Occipital lobe (tissue), 2 donors: ENCODE data around the gene CLIC5. TPM values are rescaled to one million over a fixed set of nuclear protein-coding genes. Genes with fewer than 3 reads are reported as not detected.
A peak's percentile ranks its signal among the peaks of the same experiment; 100 is the strongest.

Experiments
- DNase-seq: peaks from one replicate; lab custom pipeline; 2025; lab: John Stamatoyannopoulos, UW
- total RNA-seq: library from RNA; depleted of rRNA; stranded (reverse); fragments of >200 nt; gene quantifications from one replicate; pipeline ENCODE4 v1.2.3, GENCODE V29; 2014

The CLIC5 gene
- total RNA-seq, 1 donor from 2014 or later, result 0.47 TPM

DNA sequence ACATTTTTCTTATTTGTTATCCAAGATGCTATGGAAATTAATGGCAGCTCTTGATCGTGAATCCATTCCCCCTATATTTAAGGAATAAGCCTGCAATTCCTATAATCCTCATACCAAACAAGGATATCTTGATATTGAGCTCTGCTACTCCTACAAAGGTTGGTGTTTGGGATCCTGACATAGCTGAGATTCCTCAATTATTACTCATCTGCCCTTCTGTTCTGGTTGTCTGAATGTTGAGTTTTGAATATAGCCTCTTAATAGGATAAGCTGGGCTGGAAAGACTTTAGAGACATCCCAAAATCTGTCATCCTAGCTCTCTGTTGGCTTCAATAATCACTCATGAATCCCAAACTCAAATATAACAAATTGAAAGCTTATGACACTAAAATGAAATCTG is 49.9 kb downstream of the CLIC5 start:
- DNase-seq, result no peak

DNA sequence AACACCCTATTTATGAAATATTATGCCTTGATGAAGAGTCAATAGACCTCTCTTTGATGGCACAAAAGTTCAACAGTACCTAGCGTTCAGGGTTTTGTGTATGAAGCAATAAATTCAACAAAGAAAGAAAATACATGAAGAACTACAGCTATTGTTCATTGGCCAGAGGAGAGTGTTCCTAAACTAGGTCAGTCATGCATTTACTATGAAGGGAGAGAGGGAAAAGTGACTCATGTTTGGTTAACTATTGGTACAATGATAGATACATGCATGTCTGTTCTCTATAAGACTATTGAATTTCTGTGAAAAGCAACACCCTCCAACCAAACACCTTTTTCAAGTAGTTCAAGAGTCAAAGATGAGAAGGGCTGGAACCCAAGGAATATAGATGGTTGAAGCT is 50.7 kb downstream of the CLIC5 start:
- no peak for DNase-seq

DNA sequence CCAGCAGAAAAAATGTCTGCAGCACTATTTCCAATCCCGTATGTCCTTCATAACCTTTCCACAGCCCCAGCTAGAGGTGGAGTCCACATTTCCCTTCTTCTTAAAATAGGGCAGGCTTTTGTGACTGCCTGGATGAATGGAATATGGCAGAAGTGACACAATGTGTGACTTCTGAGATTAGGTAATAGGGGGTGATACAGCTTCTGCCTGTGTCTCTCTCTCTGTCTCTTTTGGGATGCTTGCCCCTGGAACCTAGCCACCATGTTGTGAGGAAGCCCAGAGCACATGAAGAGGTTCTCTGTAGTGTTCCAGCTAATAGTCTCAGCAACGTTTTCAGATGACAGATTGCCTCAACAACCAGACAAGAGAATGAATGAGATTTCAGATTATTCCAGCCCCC is 51.4 kb downstream of the CLIC5 start:
- no peak for DNase-seq

DNA sequence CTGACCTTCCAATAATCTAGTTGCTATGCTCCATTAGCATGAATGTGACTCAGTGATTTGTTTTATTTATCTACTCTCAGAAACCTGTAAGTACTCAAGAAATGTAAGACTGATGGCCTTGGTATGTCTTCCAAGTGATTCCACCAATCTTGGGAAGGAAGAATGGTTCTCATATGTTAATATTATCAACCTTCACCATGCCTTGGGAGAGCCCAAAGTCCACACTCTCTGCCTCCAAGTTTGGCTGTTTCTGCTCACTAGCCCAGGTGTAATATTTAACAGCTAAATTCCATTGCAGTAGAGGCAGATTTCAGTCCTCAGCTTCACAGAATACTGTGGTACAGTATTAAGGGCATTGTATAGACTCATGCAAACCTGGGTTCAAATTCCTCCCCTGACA is 51.8 kb downstream of the CLIC5 start:
- no peak for DNase-seq

DNA sequence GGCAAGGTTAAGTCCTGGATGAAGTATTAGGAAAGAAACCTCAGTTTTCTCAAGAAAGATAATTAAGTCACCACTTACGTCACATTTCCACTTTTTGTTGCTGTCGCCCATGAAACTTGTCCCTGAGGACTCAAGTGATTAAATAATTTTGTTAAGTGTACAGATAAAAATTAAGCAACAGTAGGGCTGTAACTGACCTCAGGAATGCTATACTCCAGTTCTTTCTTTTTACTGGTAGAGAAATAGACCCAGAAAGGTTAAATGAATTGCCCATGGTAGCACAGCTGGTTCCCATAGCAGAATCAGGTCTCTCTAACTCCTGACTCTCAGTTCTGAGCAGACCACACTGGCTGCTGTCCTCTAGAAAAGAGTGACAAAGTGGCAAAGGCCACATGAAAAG is 54.5 kb downstream of the CLIC5 start:
- no peak for DNase-seq

DNA sequence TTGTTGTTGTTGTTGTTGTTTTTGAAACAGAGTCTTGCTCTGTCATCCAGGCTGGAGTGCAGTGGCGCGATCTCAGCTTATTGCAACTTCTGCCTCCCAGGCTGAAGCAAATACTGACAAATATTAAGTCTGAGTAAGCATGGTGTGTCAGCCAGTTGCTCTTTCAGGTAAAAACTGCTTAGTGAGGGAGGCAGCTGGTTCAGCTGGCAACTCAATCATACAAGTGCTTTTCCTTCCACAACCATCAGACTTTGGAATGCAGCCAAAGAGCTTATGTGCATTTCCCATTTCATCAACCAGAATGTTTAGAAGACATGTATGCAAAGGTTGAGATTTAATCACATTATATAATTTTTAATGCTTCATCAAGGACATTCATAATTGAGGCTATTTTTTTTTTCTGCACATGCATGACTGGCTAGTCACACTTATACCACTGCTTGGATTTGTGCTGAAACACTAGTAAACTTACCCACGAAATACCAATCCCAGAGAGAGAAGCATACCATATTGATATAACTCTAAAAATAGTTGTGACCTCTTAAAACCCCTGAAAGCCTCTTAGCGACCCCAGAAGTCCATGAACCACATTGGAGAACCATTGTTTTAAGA is 56.0 kb downstream of the CLIC5 start:
- DNase-seq, result no peak

DNA sequence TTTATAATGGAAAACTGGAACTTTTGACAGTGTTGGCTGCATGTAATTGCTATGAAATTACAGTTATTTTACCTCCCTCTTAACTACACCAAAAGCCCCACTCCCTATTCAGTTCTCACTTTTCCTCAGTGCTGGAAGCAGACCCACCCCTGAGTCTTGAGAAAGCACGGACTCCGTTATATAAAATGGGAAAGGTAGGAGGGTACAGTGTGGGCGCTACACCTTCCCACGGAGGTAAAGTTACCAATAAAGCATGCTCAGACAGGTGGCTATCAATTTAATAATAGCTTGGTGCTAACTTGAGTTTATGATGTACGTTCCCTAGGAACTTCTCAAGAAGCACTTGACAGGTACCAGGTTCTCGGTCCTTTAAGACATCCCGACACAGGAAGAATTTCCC is 59.0 kb downstream of the CLIC5 start:
- no peak for DNase-seq

DNA sequence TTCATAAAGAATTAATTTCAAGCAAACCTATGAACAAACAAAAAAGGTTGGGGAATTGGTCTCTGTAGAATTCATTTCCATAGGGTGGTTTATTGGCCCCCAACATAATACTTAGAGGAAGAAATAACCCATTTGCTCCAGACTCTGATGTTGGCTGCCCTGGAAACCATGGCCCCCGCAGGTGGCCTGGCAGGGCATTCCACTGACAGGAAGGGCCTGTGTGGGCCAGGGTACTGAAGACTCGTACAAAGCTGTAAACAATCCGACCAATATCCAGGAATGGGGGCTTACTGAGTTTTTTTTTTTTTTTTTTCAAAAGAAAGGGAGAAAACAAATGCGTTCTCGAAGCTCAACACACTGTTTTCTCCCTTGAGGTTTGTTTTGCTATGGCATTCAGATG is 59.5 kb downstream of the CLIC5 start:
- no peak for DNase-seq

DNA sequence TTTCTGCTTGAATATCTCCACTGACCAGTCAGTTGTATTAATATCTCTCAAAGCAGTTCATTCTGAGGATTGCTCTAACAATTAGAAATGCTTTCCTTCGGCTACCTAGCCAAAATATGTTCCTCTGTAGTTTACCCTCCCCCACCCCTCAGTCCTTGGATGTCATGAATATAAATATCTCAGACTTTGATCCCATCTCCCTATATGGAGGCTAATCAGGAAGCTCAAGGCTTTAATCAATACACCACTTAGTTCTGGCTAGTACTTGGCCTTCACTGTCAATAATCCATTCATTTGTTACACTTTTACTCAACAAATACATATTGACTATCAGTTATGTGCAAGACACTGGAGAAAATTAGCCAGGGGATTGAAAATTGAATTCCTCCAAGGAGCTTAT is 60.1 kb downstream of the CLIC5 start:
- no peak for DNase-seq

DNA sequence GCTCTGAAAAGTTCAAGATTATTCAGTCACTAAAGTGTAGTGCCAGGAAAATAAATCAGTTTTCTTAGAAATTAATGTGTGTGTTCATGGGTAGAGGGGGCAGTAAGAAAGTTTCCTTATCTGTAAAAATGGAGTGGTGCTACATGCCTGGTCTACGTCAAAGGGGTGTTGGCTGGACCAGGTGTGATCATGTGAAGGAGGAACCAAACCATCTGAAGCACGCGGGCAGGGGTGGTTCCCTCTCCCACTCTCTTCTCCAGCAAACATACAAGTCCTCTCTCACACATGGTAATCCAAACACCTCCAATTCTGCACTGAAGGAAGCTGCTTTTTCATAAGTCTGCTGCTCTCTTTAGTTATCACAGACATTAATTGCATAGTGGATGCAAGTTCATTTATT is 63.1 kb downstream of the CLIC5 start:
- DNase-seq, result no peak

DNA sequence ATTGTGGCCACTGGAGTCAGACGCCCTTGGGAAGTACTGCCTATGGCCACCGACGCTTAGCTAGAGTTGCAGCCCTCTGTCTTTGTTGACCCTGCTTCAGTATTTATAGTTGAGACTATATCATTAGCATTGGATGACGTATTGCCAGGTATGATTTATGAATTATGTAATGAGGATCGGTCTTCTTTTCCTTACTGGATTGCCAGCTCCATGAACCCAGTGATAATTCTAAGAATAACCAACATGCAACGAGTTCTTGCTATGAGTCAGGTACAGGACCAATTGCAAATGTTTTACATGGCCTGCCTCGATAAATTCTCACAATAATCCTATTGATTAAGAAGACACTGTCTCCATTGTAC is 63.5 kb downstream of the CLIC5 start:
- DNase-seq, result no peak

DNA sequence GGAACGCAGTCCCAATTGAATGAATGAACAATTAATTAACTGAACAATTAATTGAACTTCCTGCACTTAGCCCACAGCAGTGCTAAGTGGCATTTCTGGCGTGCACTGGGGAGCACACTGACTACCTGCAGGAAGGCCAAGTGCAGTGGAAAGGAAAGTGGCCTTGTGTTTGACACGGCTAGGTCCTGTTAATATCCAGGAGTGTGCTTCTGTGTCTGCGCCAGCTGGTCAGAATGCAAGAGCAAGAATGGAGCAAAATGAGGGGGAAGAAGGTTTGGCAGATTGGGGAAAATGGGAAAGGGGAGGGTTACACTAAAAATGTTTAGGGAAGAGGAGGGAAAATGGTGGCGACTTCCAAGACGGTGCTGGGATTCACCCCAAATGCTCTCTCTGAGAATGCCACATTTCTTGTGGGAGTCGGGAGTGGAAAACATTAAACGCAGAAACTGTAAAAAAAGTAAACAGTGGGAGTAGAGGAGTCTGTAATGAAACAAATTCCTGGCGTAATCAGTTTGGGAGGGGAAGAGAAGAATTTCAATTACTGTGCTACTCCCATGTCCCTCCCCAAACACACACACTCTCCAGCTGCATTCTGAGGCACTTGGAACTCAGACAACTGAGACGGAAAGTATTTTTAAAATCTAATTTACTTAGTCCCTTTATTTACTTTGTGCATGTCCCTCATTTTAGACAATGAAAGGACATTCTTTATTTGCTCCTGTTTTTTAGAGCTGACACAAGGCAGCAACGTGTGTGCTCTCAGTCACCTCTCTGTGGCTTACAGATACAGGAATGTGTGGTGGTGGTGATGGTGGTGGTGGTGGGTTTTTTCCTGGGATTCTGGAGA is 64.1 kb downstream of the CLIC5 start:
- no peak for DNase-seq

DNA sequence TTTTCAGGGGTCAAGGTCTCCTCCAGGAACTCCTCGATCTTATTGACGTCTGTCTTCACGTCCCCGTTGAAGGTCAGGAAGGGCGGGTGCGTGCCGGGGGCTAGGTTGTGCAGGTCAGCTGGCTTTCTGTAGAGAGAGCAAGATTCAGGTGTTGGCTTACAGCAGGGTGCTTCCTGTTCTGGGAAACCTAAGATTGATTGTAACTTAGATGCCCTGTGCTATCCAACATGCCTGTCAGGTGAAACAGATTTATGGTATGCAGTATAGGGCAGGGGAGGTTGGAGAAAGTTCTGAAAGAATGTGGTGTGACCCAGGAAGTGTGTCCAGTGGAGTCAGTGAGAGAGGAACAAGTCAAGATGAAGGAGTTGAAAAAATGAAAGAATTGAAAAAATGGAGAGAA is 66.4 kb downstream of the CLIC5 start:
- no peak for DNase-seq

DNA sequence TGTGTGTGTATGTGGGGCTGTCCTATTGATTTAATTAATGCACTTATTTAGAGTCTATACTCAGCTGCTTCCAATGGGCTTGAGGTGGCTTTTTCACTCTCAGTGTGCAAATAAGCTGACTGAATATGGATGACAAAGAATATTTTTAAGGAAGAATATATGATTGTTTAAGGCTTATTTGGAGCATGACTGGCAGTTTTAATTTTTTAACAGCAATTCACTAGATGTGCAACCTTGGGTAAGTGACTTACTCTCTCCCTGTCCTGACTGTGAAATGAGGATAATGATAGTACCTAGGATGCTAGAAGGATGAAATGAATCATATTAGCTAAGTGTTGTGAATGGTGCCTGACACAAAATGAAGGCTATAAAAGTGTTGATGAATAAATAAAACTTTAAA is 67.9 kb downstream of the CLIC5 start:
- DNase-seq, result no peak

DNA sequence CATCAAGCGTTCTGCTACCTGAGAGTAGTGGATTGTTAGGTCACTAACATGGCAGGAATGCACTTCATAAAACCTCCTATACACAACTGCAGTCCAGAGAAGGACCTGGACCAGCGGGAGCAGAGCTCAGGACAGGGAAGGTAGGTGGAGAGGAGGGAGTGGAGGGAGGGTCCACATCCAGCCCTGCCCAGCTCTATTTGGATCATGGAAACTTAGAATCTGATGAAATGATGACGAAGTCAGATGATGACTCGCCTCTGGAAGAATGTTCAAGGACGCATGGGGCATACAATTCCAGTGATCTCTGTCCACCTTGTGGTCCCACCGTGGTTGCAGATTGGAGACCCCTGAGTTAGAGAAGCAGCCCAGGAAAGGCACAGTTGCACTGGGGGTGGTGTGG is 68.8 kb downstream of the CLIC5 start:
- DNase-seq, result no peak

DNA sequence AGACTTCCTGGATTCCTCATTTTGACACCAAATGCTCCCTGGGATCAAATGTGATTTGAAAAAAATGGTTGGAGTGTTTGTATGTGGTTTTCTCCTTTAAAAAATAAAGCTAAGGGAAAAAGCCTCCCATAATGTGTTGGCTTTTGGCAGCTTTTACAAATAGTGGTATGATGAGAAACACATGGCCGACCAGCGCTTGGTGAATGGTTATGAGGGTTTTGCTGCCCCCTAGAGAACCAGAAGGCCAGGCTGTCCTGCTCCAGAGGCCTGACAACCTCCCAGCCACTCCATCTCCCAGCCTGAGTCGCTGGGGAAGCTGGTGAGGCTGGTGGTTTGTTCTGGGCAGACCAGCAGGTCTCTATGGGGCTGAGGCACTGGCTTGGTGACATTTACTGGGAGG is 69.3 kb downstream of the CLIC5 start:
- no peak for DNase-seq

DNA sequence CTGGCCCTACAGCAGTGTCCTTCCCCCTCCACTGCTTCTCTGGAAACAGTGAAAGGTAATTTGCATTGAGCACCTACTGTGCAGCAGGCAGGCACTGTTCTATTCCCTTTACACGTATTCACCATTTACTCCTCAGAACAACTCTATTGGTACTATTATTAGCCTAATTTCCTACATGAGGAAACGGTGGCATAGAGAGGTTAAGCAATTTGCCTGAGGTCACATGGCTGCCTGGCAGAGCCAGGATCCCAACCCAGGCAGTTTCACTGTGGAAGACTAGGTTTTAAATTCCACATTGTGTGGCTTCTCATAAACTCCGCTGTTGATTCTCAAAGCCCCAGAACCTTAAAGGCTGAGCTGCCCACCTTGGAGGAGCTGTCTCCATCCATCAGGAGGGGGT is 72.7 kb downstream of the CLIC5 start:
- DNase-seq, result no peak

DNA sequence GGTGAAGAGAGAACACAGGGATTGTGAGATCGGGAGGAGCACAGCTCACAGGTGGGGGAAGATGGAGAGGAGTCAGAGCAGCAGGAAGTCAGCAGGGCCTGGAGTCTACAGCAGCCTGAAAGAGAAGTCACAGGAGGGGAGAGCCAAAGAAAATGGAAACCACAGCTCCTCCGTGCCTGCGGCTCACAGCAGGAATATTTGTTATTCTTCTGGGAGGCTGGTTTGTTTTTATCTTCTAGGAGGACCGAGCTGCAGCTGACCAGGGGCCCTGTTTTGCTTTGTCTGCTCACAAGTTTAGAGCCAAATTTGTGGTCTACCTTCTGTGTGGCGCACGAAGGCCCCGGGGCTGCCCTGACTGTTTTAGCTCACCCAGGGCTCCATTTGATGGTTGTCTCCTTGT is 81.8 kb downstream of the CLIC5 start:
- DNase-seq, result no peak

DNA sequence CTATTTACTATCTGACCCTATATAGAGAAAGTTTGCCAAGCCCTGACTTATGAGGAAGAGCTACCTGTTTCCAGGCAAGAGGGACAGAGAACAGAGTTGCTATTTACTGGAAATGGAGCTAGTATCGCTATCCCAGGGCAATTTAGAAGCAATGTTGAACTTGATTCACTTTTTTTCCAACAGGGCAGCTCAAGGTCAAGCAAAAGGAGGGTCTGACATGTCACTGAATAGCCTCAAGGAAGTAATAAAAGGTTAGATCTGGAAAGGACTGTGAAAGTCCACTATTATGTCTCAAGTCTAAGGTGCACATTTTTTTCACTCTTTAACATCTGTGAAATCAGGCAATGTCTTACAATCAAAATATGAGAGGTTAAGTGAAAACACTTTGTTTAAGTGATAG is 84.4 kb downstream of the CLIC5 start:
- DNase-seq, result no peak

DNA sequence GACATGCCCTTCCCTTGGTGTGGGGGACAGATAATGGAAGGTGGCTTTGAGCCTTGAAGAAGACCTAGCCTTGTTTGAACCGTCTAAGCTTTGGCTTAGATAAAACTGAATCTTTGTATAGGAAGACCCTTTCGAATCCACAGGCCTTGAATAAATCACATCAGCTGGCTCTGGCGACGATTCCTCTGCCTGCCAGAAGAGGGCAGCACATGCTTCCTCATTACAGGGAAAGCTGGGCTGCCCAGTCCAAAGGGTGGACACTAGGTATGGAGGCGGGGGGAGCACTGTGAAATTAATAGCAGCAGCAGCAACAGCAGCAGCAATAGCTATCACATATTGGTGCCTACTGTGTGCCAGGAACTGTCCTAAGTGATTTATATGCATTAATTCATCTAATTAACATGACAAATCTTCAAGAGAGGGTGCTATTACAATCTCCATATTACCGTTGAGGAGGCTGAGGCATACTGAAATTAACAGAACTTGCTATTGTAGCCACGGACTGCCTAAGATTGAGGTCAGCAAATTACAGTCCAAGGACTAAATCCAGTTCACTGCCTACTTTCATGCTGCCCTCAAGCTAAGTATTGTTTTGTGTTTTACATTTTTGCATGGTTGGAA is 85.1 kb downstream of the CLIC5 start:
- DNase-seq, result peak; percentile 28

DNA sequence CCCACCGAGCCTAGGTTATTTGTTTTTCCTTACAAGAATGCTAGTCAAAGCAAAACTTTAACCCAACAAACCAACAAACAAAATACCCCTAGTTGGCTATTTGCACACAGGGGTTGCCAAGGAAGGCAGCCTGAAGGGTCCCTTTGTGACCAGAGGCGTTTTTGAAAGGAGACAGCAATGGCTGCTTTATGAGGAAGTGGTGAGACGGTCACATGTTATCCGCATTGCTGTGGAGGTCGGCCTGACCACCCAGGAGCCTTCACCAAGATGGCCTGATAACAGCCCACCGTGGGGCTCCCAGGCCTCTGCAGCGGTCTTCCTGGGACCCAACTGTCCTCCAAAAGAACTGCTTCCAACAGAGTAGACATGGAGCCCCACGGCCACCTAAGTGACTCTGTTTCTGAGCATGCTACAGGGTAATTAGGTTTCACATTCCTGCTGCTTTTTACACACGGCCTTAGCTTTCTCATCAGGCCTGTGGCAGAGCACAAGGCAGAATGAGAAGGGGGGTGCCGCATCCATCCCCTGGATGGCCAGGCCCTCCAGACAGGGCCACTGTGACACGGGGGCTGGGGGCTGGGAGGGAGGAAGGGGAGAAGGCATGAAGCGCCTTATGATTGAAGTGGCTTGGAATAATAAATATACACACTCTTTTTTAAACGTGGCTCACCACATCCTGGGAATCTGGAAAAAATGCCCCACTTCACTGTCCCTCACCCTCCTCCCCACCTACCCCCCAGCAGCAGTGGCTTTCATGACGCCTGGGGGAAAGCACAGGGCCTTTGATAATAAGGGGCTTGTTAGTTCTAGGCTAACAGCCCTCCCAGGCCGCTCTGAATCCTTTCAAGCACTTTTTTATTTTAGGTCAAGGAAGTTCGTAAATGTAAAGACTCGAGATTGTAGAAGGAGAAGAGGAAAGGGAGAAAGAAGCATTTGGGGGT is 86.0 kb downstream of the CLIC5 start:
- DNase-seq, result no peak

DNA sequence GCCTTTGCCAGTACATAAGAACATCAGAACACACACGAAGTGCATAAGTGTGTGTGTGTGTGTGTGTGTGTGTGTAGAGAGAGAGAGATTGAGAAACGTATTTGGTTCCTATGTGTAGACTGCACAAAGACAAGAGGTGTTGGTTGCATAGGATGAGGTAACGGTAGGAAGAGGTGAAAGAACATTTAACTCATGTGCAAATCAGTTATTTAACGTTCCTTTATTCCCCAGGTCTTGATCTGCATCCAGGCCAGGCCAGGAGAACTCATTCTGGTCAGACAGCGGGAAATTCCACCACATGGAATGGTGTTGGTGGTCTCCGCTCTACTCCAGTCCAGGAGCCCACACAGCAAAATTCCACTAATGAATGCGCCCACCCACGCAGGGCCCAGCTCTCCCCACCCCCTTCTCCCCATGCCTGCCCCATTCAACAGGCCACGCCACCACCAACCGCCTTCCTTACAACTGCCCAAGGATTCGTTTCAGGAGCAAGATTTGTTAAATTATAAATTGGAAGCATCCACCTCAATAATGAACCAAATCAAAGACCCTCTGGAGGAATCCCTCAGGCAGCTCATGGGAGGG is 86.8 kb downstream of the CLIC5 start:
- DNase-seq, result no peak
